ENCODE measurements around the gene PTPN18. TPM values are rescaled to one million over a fixed set of nuclear protein-coding genes. Genes with fewer than 3 reads are reported as not detected.
A peak's percentile ranks its signal among the peaks of the same experiment; 100 is the strongest.
"Not testable (repeated sequence)": the region's sequence is repeated elsewhere in the genome, so short reads cannot be mapped to it uniquely, and the experiment has no call there.

PTPN18 gene
- total RNA-seq, 4 donors from 2014 or later: 3.0 to 15.2 (median 7.0) TPM

GRCh38 chr2:130327703-130328527 is 27.9 kb upstream of the PTPN18 start:
- ATAC-seq (no peak), DNase-seq (no peak)
- Histone ChIP-seq H3K27ac (no peak overlapping the region), H3K9me3 (no peaks in the 10 kb centered on the region), H3K4me3 (no peak overlapping the region), H3K4me1 (no peaks in the 10 kb centered on the region), H3K36me3 (no peaks in the 10 kb centered on the region), H3K27me3 (peaks cover 0 to 13% (median 9%) of the 10 kb centered on the region in 3 donors)
- in situ Hi-C loops (cut with MboI; ENCODE audit: low sequenced_read_pairs in 4 of 4): loop anchor here in 3 of 4 donors (25.0 kb wide), 2 partner anchors 141 to 391 kb away; partner anchors contain the start of genes MZT2B (in 3 of the 3), SMPD4 (in 3 of the 3) and TUBA3E (in 3 of the 3)
- intact Hi-C loops (cut with DNase I; ENCODE audit: low total_unique reads): no loop called here
- TF ChIP-seq CTCF (IDR thresholded peaks at IDR 0.05 in 4 of 5, conservative IDR thresholded peaks at IDR 0.05 in 1 of 5) (no peak), POLR2A (IDR thresholded peaks at IDR 0.05) (no peak)

GRCh38 chr2:130328710-130329109 is 27.1 kb upstream of the PTPN18 start:
- Histone ChIP-seq H3K27me3 (peaks cover 0 to 13% (median 9%) of the 10 kb centered on the region in 3 donors), H3K9me3 (no peaks in the 10 kb centered on the region), H3K36me3 (no peaks in the 10 kb centered on the region), H3K4me3 (no peak overlapping the region), H3K27ac (no peak overlapping the region), H3K4me1 (no peaks in the 10 kb centered on the region)
- in situ Hi-C loops (cut with MboI; ENCODE audit: low sequenced_read_pairs in 4 of 4): loop anchor here in 3 of 4 donors (25.0 kb wide), 2 partner anchors 141 to 391 kb away; partner anchors contain the start of genes MZT2B (in 3 of the 3), SMPD4 (in 3 of the 3) and TUBA3E (in 3 of the 3)
- intact Hi-C loops (cut with DNase I; ENCODE audit: low total_unique reads): no loop called here
- TF ChIP-seq CTCF (IDR thresholded peaks at IDR 0.05 in 4 of 5, conservative IDR thresholded peaks at IDR 0.05 in 1 of 5) (no peak), POLR2A (IDR thresholded peaks at IDR 0.05) (no peak)
- no peak for DNase-seq
- no peak for ATAC-seq

GRCh38 chr2:130332271-130333073 is 23.4 kb upstream of the PTPN18 start:
- DNase-seq (no peak), ATAC-seq (peak; percentile 74 to 82)
- in situ Hi-C loops (cut with MboI; ENCODE audit: low sequenced_read_pairs in 4 of 4): loop anchor here in 3 of 4 donors (25.0 kb wide), 2 partner anchors 145 to 395 kb away; partner anchors contain the start of genes MZT2B (in 3 of the 3), SMPD4 (in 3 of the 3) and TUBA3E (in 3 of the 3)
- Histone ChIP-seq H3K36me3 (no peaks in the 10 kb centered on the region), H3K27ac (no peak overlapping the region), H3K27me3 (peaks cover 0 to 9% (median 4%) of the 10 kb centered on the region in 3 donors), H3K4me1 (no peaks in the 10 kb centered on the region), H3K4me3 (no peak overlapping the region), H3K9me3 (no peaks in the 10 kb centered on the region)
- no peak for TF ChIP-seq POLR2A (IDR thresholded peaks at IDR 0.05)
- TF ChIP-seq CTCF (IDR thresholded peaks at IDR 0.05 in 4 of 5, conservative IDR thresholded peaks at IDR 0.05 in 1 of 5): peak; percentile 46 to 86 (median 77)
- intact Hi-C loops (cut with DNase I; ENCODE audit: low total_unique reads): loop anchor here (2.0 kb wide), 1 partner anchor 150 kb away; the partner anchor contains the start of gene MZT2B

- not testable (repeated sequence) for ATAC-seq, DNase-seq, H3K9me3 ChIP-seq, H3K27me3 ChIP-seq, H3K36me3 ChIP-seq, H3K27ac ChIP-seq, H3K4me1 ChIP-seq, H3K4me3 ChIP-seq
- intact Hi-C loops (cut with DNase I; ENCODE audit: low total_unique reads): loop anchor here (2.0 kb wide), 1 partner anchor 150 kb away; the partner anchor contains the start of gene MZT2B
- in situ Hi-C loops (cut with MboI; ENCODE audit: low sequenced_read_pairs in 4 of 4): loop anchor here in 3 of 4 donors (25.0 kb wide), 2 partner anchors 146 to 396 kb away; partner anchors contain the start of genes MZT2B (in 3 of the 3), SMPD4 (in 3 of the 3) and TUBA3E (in 3 of the 3)
Measured at GRCh38 chr2:130333253-130333652, 22.6 kb upstream of the PTPN18 start.

Measured in gastrocnemius medialis (tissue), 4 donors.